ENCODE measurements around the gene ASNS.
"Not testable (repeated sequence)": the region's sequence is repeated elsewhere in the genome, so short reads cannot be mapped to it uniquely, and the experiment has no call there.

The ASNS gene, protein sequence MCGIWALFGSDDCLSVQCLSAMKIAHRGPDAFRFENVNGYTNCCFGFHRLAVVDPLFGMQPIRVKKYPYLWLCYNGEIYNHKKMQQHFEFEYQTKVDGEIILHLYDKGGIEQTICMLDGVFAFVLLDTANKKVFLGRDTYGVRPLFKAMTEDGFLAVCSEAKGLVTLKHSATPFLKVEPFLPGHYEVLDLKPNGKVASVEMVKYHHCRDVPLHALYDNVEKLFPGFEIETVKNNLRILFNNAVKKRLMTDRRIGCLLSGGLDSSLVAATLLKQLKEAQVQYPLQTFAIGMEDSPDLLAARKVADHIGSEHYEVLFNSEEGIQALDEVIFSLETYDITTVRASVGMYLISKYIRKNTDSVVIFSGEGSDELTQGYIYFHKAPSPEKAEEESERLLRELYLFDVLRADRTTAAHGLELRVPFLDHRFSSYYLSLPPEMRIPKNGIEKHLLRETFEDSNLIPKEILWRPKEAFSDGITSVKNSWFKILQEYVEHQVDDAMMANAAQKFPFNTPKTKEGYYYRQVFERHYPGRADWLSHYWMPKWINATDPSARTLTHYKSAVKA

GRCh38 chr7:97872025-97872669 is at the start of gene ASNS:
Gene ASNS (minus strand): TSS chr7:97872408. CDS start chr7:97869156, 3,252 bp downstream.
- TF ChIP-seq, protein P1, sequence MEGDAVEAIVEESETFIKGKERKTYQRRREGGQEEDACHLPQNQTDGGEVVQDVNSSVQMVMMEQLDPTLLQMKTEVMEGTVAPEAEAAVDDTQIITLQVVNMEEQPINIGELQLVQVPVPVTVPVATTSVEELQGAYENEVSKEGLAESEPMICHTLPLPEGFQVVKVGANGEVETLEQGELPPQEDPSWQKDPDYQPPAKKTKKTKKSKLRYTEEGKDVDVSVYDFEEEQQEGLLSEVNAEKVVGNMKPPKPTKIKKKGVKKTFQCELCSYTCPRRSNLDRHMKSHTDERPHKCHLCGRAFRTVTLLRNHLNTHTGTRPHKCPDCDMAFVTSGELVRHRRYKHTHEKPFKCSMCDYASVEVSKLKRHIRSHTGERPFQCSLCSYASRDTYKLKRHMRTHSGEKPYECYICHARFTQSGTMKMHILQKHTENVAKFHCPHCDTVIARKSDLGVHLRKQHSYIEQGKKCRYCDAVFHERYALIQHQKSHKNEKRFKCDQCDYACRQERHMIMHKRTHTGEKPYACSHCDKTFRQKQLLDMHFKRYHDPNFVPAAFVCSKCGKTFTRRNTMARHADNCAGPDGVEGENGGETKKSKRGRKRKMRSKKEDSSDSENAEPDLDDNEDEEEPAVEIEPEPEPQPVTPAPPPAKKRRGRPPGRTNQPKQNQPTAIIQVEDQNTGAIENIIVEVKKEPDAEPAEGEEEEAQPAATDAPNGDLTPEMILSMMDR (IDR thresholded peaks at IDR 0.05; ENCODE audit: low read length, missing control alignments): no peak
- DNase-seq (ENCODE audit: low read depth): peak; percentile 90
- H3K4me3 ChIP-seq (replicated peaks; ENCODE audit: low read depth, low read length): peak within 1 kb of the TSS; percentile 82

DNA sequence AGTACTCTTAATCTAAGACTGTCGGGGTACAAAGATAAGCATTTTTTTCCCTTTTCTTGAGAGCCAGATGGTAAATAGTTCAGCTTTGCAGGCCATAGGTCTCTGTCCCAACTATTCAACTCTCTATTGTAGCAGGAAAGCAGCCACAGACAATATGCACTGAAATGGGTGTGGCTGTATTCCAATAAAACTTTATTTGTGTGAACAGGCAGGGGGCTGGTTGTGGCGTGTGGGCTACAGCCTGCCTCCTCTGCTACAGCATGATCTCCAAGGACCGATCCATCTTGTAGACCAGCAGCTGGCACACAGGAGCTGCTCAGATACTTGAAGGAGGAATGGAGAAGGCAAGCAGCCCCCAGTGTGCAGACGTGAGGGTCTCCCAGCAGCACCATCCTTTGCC is 49.0 kb upstream of the ASNS start:
- H3K4me3 ChIP-seq (replicated peaks; ENCODE audit: low read depth, low read length): not testable (repeated sequence)

GRCh38 chr7:97915267-97915666 is 43.1 kb upstream of the ASNS start:
- H3K4me3 ChIP-seq (replicated peaks; ENCODE audit: low read depth, low read length); DNase-seq (ENCODE audit: low read depth): not testable (repeated sequence)

More for the DNA sequence above, 49.0 kb upstream of the ASNS start:
- DNase-seq (ENCODE audit: low read depth): not testable (repeated sequence)

- H3K4me3 ChIP-seq (replicated peaks; ENCODE audit: low read depth, low read length); DNase-seq (ENCODE audit: low read depth): not testable (repeated sequence)
These were observed 40.1 kb upstream of the ASNS start for GRCh38 chr7:97912294-97912693.

DNA sequence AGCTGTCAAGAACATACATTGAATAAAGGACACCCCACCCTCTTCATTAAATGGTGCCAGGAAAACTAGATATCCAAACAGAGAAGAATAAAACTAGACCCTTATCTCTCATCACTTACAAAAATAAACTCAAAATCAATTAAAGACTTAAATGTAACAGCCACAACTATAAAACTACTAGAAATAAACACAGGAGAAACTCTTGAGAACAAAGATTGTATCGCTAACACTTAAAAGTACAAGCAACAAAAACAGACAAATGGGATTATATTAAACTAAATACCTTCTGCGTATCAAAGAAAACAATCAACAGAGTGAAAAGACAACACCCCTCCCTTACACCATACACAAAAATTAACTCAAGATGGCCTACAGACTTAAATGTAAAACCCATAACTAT is 24.7 kb upstream of the ASNS start:
- DNase-seq (ENCODE audit: low read depth); H3K4me3 ChIP-seq (replicated peaks; ENCODE audit: low read depth, low read length): not testable (repeated sequence)

DNA sequence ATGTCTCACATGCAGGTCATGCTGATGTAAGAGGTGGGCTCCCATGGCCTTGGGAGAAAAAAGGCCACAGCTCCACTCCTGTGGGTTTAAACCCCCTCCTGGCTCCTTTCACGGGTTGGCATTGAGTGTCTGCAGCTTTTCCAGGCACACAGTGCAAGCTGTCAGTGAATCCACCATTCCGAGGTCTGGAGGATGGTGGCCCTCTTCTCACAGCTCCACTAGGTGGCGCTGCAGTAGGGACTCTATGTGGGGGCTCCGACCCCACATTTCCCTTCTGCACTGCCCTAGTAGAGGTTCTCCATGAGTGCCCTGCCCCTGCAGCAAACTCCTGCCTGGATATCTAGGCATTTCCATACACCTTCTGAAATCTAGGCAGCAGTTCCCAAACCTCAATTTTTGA is 19.5 kb upstream of the ASNS start:
- not testable (repeated sequence) for DNase-seq (ENCODE audit: low read depth); H3K4me3 ChIP-seq (replicated peaks; ENCODE audit: low read depth, low read length)

DNA sequence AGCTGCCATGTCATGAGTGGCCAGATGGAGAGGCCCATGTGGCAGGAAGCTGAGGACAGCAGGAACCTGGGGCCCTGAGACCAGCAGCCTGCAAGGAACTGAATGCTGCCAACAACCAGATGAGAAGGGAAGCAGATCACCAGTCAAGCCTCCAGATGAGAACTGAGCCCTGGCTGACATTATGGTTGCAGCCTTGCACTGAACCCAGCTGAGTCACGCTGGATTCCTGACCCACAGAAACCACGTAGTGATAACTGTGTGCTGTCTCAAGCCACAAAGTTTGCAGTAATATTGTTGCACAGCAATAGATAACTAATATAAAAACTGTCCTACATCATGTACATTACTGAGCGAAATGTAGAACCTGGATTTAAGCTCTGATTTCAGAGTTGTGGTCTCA is 7.3 kb upstream of the ASNS start:
- not testable (repeated sequence) for DNase-seq (ENCODE audit: low read depth)

DNA sequence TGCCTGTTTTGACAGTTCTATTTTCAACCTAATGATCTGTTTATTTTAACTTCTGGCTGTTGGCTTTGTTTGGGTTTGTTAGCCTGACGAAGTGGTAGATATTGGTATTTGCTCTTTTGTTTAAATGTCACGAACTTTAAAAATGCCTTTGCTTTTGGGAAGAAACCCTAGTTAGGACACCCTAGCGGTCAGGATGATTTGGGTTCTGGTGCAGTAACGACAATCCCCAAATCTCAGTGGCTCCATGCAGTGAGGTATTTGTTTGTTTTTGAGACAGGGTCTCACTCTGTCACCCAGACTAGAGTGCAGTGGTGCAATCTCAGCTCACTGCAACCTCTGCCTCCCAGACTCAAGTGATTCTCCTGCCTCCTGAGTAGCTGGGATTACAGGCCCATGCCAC is 2.7 kb upstream of the ASNS start:
- not testable (repeated sequence) for DNase-seq (ENCODE audit: low read depth); H3K4me3 ChIP-seq (replicated peaks; ENCODE audit: low read depth, low read length)

More for the DNA sequence above, 7.3 kb upstream of the ASNS start:
- H3K4me3 ChIP-seq (replicated peaks; ENCODE audit: low read depth, low read length): not testable (repeated sequence)

DNA sequence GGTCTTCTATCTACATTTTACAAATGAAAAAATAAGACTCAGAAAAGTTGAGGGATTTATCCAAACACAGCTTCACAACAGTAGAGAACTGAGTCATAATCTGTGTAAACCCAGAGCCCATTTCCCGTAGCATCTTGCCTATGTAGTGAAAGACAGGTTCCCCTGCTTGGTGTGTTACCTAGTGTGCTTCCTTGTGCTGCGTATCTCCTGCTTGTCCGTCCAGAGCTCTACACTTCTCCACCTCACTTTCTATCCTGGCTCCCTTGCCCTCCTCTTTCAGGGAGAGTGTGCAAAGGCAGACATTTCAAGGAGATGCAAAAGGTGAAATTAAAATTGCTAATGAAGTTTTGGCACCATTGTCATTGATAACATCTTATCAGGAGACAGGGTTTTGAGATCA is 1.4 kb upstream of the ASNS start:
- DNase-seq (ENCODE audit: low read depth): no peak
- TF ChIP-seq, protein P1 (IDR thresholded peaks at IDR 0.05; ENCODE audit: low read length, missing control alignments): no peak
- H3K4me3 ChIP-seq (replicated peaks; ENCODE audit: low read depth, low read length): no peak overlapping the region

DNA sequence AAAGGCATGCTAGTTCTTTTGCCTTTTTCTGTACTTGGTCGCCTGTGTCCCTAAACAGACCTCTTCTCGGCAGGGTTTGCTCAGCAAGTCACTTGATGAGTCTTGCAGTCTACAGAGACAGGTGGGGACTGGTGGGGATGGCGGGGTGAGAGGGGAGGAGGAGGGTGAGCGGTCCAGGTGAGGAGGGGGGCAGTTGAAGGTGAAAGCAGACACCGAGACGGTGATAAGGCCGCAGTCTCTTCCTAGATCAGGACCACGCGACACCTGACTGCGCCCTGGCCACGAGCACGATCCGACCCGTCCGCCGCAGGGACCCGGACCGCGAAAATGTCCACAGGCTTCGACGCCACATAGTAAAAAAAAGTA is 566 bp downstream of the ASNS start:
- H3K4me3 ChIP-seq (replicated peaks; ENCODE audit: low read depth, low read length): peak overlapping the region; percentile 82
- TF ChIP-seq, protein P1 (IDR thresholded peaks at IDR 0.05; ENCODE audit: low read length, missing control alignments): no peak
- no peak for DNase-seq (ENCODE audit: low read depth)

Data from fibroblast of pulmonary artery (primary cell).